PC-9 (cell line): ENCODE measurements around the gene KRTAP5-6. TPM values are rescaled to one million over a fixed set of nuclear protein-coding genes. Genes with fewer than 3 reads are reported as not detected.

Experiments used
- BruUV-seq: library from RNA; stranded (reverse); fragments of 400-500 nt; replicated peaks from 2 replicates; lab custom pipeline; 2021; lab: Mats Ljungman, UMichigan
- CTCF ChIA-PET: fragments of 300-600 bp; sonication (Branson Sonifier 250); formaldehyde crosslinking; loops from one replicate; lab custom pipeline; 2022; ENCODE audit warnings: antibody characterized with exemption; lab: Charles Lee
- POLR2A ChIA-PET: fragments of 300-600 bp; sonication (Branson Sonifier 250); formaldehyde crosslinking; loops from one replicate; lab custom pipeline; 2022; ENCODE audit warnings: antibody characterized with exemption; ENCODE audit not compliant: unreplicated experiment; lab: Charles Lee
- DNase-seq, 2 experiments: peaks; one replicate each; pipeline versions ENCODE4 v3.0.0 to v3.0.0-alpha.2; 2015 to 2022; ENCODE audit warnings: mixed read lengths in 1 of 2
- H2AFZ ChIP-seq: fragments of 200-600 bp; sonication (generic); 2 replicates; pipeline ENCODE4 v1.8.1; 2017; ENCODE audit warnings: antibody characterized with exemption
- H3F3A ChIP-seq: fragments of 200-600 bp; sonication (generic); 2 replicates; pipeline ENCODE4 v1.8.1; 2017; ENCODE audit warnings: antibody characterized with exemption, mild to moderate bottlenecking, low read depth; ENCODE audit not compliant: insufficient read depth
- H3K27ac ChIP-seq: fragments of 200-600 bp; sonication (generic); 2 replicates; pipeline ENCODE4 v1.6.1; 2016; ENCODE audit warnings: mixed run types
- H3K27me3 ChIP-seq: fragments of 200-600 bp; sonication (generic); 2 replicates; pipeline ENCODE4 v1.6.1; 2016; ENCODE audit warnings: low read depth, mixed run types; ENCODE audit not compliant: insufficient read depth
- H3K36me3 ChIP-seq: fragments of 200-600 bp; sonication (generic); 2 replicates; pipeline ENCODE4 v1.6.1; 2016; ENCODE audit warnings: low read depth, mixed run types
- H3K4me1 ChIP-seq: fragments of 200-600 bp; sonication (generic); replicated peaks from 2 replicates; pipeline ENCODE4 v1.6.1; 2016; ENCODE audit warnings: mixed run types; ENCODE audit not compliant: insufficient read depth
- H3K4me2 ChIP-seq: fragments of 200-600 bp; sonication (generic); 2 replicates; pipeline ENCODE4 v1.6.1; 2017; ENCODE audit warnings: mixed run types
- H3K4me3 ChIP-seq: fragments of 200-600 bp; sonication (generic); 2 replicates; pipeline ENCODE4 v1.6.1; 2016; ENCODE audit warnings: mixed run types
- H3K79me2 ChIP-seq: fragments of 200-600 bp; sonication (generic); 2 replicates; pipeline ENCODE4 v1.6.1; 2017; ENCODE audit warnings: low read depth, mixed run types
- H3K9me2 ChIP-seq: fragments of 200-600 bp; sonication (generic); 2 replicates; pipeline ENCODE4 v1.8.1; 2017; ENCODE audit warnings: mild to moderate bottlenecking; ENCODE audit not compliant: insufficient read depth
- H3K9me3 ChIP-seq: fragments of 200-600 bp; sonication (generic); 2 replicates; pipeline ENCODE4 v1.8.1; 2016; ENCODE audit warnings: low read depth; ENCODE audit not compliant: insufficient read depth
- H4K20me1 ChIP-seq: fragments of 200-600 bp; sonication (generic); 2 replicates; pipeline ENCODE4 v1.8.1; 2017; ENCODE audit not compliant: insufficient read depth
- EZH2 ChIP-seq: fragments of 200-600 bp; sonication (generic); IDR thresholded peaks from 2 replicates; pipeline ENCODE4 v1.8.0; 2017; ENCODE audit warnings: antibody characterized with exemption, low read depth
- intact Hi-C: fragments of 100-400 bp; cut with micrococcal nuclease; formaldehyde crosslinking; loops from one replicate; pipeline ENCODE4 v1.10.0; 2022; ENCODE audit not compliant: unreplicated experiment
- total RNA-seq: library from RNA; stranded (reverse); gene quantifications from 2 replicates; pipeline ENCODE4 v1.2.3, GENCODE V29; 2021
- TF ChIP-seq, protein P1 (sequence below): fragments of 200-600 bp; sonication (generic); conservative IDR thresholded peaks from 2 replicates; pipeline ENCODE4 v1.6.1; 2017; ENCODE audit warnings: mixed run types, antibody characterized with exemption, mild to moderate bottlenecking, moderate library complexity

KRTAP5-6 gene
- total RNA-seq, 1 experiment from 2014 or later, result not detected

DNA sequence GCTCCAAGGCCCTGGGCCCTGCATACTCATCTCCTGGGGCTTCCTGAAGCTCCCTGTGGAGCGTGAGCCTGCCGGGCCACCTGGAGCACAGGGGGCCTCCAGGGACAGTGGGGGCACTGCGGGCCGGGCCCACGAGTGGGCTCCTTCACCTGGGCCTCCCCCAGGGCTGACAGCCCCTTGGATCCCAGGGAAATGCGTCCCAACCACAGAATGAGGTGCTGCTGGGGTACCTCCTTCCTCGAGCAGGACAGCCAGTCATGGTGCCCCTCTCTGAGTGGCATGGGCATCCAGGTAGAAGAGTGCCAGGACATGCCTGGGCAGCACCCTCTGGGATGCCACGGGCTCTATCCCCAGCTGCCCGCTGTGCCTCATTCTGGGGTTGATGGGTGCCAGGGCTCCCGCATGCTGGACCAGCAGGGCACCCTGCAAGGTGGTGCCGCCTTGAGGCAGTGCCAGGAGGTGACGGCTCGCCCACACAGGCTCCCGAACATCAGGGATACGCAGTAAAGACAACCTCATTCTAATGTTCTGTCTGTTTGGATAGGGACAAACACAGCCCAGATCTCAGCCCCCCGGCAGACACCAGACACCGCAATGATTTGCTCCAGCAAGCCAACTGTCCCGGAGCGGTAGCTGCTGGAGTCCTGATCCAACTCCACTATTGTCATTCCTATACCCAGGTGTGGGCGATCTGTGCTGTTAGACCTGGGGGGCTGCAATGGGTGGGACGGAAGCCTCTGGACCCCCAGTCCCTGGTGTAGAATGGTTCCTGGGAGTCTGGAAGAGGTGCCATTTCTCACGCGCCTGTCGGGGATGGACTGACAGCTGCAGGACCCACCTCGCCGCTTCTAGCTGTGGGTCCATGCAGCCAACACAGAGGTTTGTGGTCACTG, 41.6 kb upstream of the KRTAP5-6 start:
- POLR2A ChIA-PET, result no interaction called here

DNA sequence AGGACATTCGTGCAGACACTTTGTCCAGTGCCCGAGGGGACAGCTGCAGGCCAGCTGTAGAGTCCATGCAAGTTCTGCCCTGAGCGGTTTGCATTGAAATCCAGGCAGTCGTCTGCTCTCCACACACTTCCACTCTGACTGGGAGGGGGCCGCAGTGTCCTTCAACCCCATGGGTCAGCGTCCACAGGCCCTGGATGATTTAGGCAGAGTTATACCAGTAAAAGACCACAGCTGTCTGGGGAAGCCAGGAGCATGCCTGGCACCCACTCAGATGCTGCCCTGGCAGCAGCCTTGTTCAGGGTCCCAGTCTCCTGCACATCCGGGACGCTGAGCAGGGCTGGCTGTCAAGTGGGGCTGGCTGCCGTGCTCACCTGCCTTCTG, 40.9 kb upstream of the KRTAP5-6 start:
- H2AFZ ChIP-seq, result no peak overlapping the region
- POLR2A ChIA-PET, result no interaction called here
- no peak overlapping the region for H3K4me3 ChIP-seq
- H3K36me3 ChIP-seq, result no peaks in the 10 kb centered on the region
- no peaks in the 10 kb centered on the region for H3K79me2 ChIP-seq
- H3K9me2 ChIP-seq, result no peaks in the 10 kb centered on the region
- TF ChIP-seq EZH2, result no peak
- TF ChIP-seq, protein P1, sequence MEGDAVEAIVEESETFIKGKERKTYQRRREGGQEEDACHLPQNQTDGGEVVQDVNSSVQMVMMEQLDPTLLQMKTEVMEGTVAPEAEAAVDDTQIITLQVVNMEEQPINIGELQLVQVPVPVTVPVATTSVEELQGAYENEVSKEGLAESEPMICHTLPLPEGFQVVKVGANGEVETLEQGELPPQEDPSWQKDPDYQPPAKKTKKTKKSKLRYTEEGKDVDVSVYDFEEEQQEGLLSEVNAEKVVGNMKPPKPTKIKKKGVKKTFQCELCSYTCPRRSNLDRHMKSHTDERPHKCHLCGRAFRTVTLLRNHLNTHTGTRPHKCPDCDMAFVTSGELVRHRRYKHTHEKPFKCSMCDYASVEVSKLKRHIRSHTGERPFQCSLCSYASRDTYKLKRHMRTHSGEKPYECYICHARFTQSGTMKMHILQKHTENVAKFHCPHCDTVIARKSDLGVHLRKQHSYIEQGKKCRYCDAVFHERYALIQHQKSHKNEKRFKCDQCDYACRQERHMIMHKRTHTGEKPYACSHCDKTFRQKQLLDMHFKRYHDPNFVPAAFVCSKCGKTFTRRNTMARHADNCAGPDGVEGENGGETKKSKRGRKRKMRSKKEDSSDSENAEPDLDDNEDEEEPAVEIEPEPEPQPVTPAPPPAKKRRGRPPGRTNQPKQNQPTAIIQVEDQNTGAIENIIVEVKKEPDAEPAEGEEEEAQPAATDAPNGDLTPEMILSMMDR, result no peak
- H3K27me3 ChIP-seq, result peaks cover 54% of the 10 kb centered on the region
- BruUV-seq, result no TSS peak
- intact Hi-C loops, result no loop called here
- H3K9me3 ChIP-seq, result no peaks in the 10 kb centered on the region
- H3F3A ChIP-seq, result no peaks in the 10 kb centered on the region
- DNase-seq, result no peak
- no peak overlapping the region for H3K4me2 ChIP-seq
- H3K4me1 ChIP-seq, result no peaks in the 10 kb centered on the region
- CTCF ChIA-PET, result no interaction called here
- H3K27ac ChIP-seq, result no peak overlapping the region
- no peaks in the 10 kb centered on the region for H4K20me1 ChIP-seq

More for the DNA sequence above, 41.6 kb upstream of the KRTAP5-6 start:
- Histone ChIP-seq H4K20me1 (no peaks in the 10 kb centered on the region), H3K27me3 (peaks cover 59% of the 10 kb centered on the region), H3K79me2 (no peaks in the 10 kb centered on the region), H2AFZ (no peak overlapping the region), H3K36me3 (no peaks in the 10 kb centered on the region), H3K4me3 (no peak overlapping the region), H3K9me2 (no peaks in the 10 kb centered on the region), H3K4me1 (no peaks in the 10 kb centered on the region), H3F3A (no peaks in the 10 kb centered on the region), H3K4me2 (no peak overlapping the region), H3K9me3 (no peaks in the 10 kb centered on the region), H3K27ac (no peak overlapping the region)
- TF ChIP-seq, protein P1, result no peak
- no peak for TF ChIP-seq EZH2
- BruUV-seq, result no TSS peak
- DNase-seq, result no peak
- intact Hi-C loops, result no loop called here
- CTCF ChIA-PET, result no interaction called here

DNA sequence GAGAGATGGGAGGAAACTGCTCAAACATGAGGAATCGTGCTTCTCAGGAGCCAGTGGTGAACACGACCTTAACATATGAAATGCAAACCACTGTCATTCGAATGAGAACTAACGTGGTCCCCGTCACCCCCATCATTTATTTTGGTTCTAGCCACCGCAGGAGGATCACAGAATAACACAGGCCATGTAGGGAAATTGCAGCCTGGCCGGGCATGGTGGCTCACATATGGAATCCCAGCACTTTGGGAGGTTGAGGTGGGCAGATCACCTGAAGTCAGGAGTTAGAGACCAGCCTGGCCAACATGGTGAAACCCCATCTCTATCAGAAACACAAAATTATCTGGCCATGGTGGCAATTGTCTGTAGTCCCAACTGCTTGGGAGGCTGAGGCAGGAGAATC, 40.3 kb upstream of the KRTAP5-6 start:
- no peaks in the 10 kb centered on the region for H3K36me3 ChIP-seq
- DNase-seq, result no peak
- no peaks in the 10 kb centered on the region for H3K79me2 ChIP-seq
- intact Hi-C loops, result no loop called here
- no peaks in the 10 kb centered on the region for H3K9me3 ChIP-seq
- H2AFZ ChIP-seq, result no peak overlapping the region
- no TSS peak for BruUV-seq
- no peak overlapping the region for H3K4me2 ChIP-seq
- peaks cover 54% of the 10 kb centered on the region for H3K27me3 ChIP-seq
- H3K4me1 ChIP-seq, result no peaks in the 10 kb centered on the region
- no peaks in the 10 kb centered on the region for H3F3A ChIP-seq
- ChIA-PET CTCF (no interaction called here), POLR2A (no interaction called here)
- TF ChIP-seq, protein P1, result no peak
- TF ChIP-seq EZH2, result no peak
- H3K27ac ChIP-seq, result no peak overlapping the region
- no peaks in the 10 kb centered on the region for H3K9me2 ChIP-seq
- no peaks in the 10 kb centered on the region for H4K20me1 ChIP-seq
- no peak overlapping the region for H3K4me3 ChIP-seq
